H9 (cell line): ENCODE data around the gene PDPR. TPM values are rescaled to one million over a fixed set of nuclear protein-coding genes. Genes with fewer than 3 reads are reported as not detected.

Experiments
- total RNA-seq: library from RNA; stranded (reverse); gene quantifications from 2 replicates; pipeline ENCODE4 v1.2.1, GENCODE V29; 2021

The PDPR gene
- total RNA-seq, 1 experiment from 2014 or later, result 37.2 TPM

Other genes starting within 250 kb of the PDPR start
- gene CLEC18A, start 163.0 kb upstream of the PDPR start, total RNA-seq, result 0.75 and 1.6 TPM in 2 replicates
- 0.11 TPM in 1 of 2 replicates, not detected in the other for gene CLEC18C, start 59.5 kb downstream of the PDPR start, total RNA-seq
- 39.2 and 41.6 TPM in 2 replicates for gene EXOSC6, start 137.6 kb downstream of the PDPR start, total RNA-seq
- gene AARS1, start 175.2 kb downstream of the PDPR start, total RNA-seq, result 164 and 168 TPM in 2 replicates
- 46.7 and 47.3 TPM in 2 replicates for gene DDX19B, start 184.9 kb downstream of the PDPR start, total RNA-seq
- 57.1 and 59.4 TPM in 2 replicates for gene DDX19A, start 232.6 kb downstream of the PDPR start, total RNA-seq